ENCODE measurements around the gene GNB1L.
"Not testable (repeated sequence)": the region's sequence is repeated elsewhere in the genome, so short reads cannot be mapped to it uniquely, and the experiment has no call there.

The GNB1L gene

GRCh38 chr22:19800306-19800705 lies 54.4 kb downstream of the GNB1L start:
- Mint-ChIP-seq H3K36me3 (peaks cover 16% of the 10 kb centered on the region), H3K4me3 (no peak overlapping the region), H3K4me1 (no peaks in the 10 kb centered on the region), H3K27ac (no peak overlapping the region), H3K9me3 (no peaks in the 10 kb centered on the region)
- no peak for ATAC-seq
- no peak for DNase-seq (ENCODE audit: low spot score in 2 of 2)

GRCh38 chr22:19799322-19800190 lies 55.1 kb downstream of the GNB1L start:
- no peak for DNase-seq (ENCODE audit: low spot score in 2 of 2)
- Mint-ChIP-seq H3K4me3 (no peak overlapping the region), H3K9me3 (no peaks in the 10 kb centered on the region), H3K4me1 (no peaks in the 10 kb centered on the region), H3K27ac (no peak overlapping the region), H3K36me3 (peaks cover 16% of the 10 kb centered on the region)
- no peak for ATAC-seq

DNA sequence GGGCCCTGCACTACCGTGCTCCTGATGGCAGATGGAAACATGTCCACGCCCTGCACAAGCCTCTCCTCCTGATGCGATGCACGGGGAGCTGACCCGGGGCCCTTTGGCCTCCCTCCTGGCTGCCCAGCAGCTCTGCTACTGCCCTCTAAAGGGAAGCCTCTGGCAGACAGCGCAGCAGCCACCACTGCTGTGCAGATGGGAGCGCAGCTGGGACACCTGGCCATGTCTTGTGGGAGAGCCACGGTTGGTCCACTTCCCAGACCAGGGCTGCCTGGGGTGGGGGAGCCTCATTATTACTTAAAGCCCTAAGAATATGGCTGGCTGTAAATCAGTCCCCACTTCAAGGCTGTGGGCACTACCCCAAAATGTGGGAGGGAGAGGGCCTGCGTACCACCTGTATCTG lies 55.8 kb downstream of the GNB1L start:
- ATAC-seq (no peak), DNase-seq (ENCODE audit: low spot score in 2 of 2) (no peak)
- Mint-ChIP-seq H3K36me3 (peaks cover 22% of the 10 kb centered on the region), H3K4me3 (no peak overlapping the region), H3K4me1 (no peaks in the 10 kb centered on the region), H3K27ac (no peak overlapping the region), H3K9me3 (peaks cover 3% of the 10 kb centered on the region)

DNA sequence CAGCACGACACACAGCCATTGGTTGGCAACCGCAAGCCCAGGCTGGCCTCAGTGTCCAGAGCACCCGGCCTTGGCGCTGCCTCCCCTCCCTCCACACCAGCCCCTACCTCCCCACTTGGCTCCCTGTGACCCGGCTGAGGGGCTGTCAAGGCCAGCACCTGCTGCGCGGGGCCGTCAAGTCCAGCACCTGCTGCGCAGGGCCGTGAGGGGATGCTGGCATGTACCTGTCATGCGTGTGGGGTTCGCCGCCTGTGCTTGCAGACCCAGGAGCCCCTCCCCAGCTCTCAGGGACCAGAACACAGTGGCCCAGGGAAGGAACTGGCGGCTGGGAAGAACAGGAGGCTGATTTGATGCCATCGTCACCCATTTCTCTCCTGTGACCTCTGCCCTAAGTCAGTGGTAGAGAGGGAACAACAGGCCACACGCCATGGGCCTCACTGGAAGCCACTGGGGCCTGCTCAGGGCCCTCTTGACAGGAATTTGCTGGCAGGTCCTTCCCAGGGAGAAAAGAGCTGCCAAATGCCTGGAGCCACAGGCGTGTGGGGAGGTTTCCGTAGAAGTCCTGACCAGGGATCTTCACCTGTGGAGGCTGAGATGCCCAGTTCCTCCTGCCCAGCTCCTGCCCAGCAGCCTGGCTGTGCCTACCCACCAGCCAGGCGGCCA lies 56.5 kb downstream of the GNB1L start:
- no peak overlapping the region for H3K27ac Mint-ChIP-seq
- DNase-seq (ENCODE audit: low spot score in 2 of 2), result no peak
- H3K9me3 Mint-ChIP-seq, result peaks cover 6% of the 10 kb centered on the region
- no peak overlapping the region for H3K4me3 Mint-ChIP-seq
- no peak for ATAC-seq
- H3K36me3 Mint-ChIP-seq, result peaks cover 22% of the 10 kb centered on the region
- H3K4me1 Mint-ChIP-seq, result no peaks in the 10 kb centered on the region

DNA sequence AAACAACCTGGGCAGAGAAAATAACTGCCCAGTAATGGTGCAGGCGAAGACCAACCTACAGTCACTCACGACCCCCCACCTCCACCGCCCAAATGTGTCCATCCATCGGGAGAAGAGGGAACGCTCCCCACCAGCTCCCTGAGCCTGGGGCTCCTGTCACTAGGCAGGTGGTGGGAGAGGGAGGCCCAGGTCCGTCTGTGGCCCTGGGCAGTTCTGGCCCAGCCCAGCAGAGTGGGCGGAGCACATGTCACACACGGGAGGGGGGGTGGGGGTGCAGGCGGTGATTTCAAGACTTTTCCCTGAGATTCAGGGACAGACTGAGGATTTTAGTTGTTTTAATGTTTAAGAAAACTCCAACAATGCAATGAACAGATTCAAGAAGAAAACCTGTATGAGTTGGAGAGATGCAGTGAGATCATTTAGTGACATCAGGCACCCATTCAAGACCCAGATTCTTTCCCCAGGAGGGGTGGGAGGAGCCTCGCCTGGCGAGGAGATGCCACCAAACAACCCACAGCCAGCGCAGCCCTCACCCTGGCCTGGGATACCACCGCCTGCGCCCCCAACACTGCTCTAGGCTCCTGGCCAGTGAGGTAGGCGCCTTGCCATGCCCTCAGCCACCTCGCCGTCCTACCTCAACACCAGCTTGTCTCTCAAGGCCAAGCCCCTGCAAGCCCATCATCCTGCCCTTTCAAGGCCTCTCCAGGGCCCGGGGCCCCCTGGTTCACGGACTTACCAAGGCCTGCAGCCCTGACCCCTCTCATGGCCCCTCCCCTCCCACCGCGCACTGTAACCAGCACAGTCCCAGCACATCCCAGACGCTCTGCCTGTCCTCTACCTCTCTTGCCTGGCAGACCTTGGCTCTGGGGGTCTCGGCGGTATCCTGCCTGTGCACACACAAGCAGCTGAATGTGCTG lies 57.3 kb downstream of the GNB1L start:
- H3K4me3 Mint-ChIP-seq, result no peak overlapping the region
- no peak overlapping the region for H3K27ac Mint-ChIP-seq
- H3K9me3 Mint-ChIP-seq, result peaks cover 7% of the 10 kb centered on the region
- peaks cover 14% of the 10 kb centered on the region for H3K36me3 Mint-ChIP-seq
- ATAC-seq (no peak), DNase-seq (ENCODE audit: low spot score in 2 of 2) (no peak)
- no peaks in the 10 kb centered on the region for H3K4me1 Mint-ChIP-seq

DNA sequence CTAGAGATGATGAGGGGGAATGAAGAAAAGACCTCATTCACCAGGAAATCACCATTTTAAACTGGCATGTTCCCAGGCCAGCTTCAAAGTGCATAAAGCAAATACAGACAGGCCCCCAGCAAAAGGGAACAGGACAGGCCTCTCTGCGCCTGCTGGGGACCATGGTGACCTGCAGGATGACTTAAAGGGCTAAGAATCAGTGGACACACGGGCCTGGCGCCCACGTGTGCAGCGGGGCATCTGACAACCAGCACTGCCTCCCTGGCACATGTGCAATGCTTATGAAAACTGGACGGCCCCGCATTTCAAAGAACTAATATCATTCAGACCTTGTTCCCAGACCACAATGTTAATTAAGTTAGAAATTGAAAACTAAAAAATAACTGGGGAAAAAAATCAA lies 58.5 kb downstream of the GNB1L start:
- peaks cover 7% of the 10 kb centered on the region for H3K9me3 Mint-ChIP-seq
- H3K4me1 Mint-ChIP-seq, result no peaks in the 10 kb centered on the region
- ATAC-seq (no peak), DNase-seq (ENCODE audit: low spot score in 2 of 2) (no peak)
- H3K4me3 Mint-ChIP-seq, result no peak overlapping the region
- H3K27ac Mint-ChIP-seq, result no peak overlapping the region
- H3K36me3 Mint-ChIP-seq, result peaks cover 12% of the 10 kb centered on the region

GRCh38 chr22:19795617-19796008 lies 59.1 kb downstream of the GNB1L start:
- no peak for DNase-seq (ENCODE audit: low spot score in 2 of 2)
- no peak overlapping the region for H3K4me3 Mint-ChIP-seq
- H3K4me1 Mint-ChIP-seq, result no peaks in the 10 kb centered on the region
- ATAC-seq, result no peak
- no peak overlapping the region for H3K27ac Mint-ChIP-seq
- peaks cover 12% of the 10 kb centered on the region for H3K36me3 Mint-ChIP-seq
- peaks cover 7% of the 10 kb centered on the region for H3K9me3 Mint-ChIP-seq

DNA sequence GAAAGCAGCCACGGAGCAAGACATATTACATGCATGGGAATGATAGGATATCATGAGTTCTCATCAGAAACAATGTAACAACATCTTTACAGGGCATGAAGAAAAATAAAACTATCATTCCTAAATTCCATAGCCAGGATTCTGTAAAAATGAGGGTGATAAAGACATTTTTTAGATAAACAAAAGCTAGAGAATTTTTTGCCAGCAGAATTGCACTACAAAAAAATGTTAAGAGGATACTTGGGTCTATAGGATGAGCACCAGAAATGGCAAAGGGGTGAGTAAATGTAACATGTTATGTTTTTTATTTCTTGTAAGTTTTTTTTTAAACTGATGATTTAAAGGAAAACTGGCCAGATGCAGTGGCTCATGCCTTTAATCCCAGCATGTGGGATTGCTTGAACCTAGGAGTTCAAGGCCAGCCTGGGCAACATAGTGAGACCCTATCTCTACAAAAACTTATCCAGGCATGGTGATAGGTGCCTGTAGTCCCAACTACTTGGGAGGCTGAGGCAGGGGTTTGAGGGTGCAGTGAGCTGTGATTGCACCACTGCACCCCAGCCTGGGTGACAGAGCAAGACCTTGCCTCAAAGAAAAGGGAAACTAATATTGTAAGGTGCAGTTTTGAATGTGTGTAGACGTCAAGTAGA lies 60.9 kb downstream of the GNB1L start:
- H3K4me3 Mint-ChIP-seq, result no peak overlapping the region
- peaks cover 12% of the 10 kb centered on the region for H3K36me3 Mint-ChIP-seq
- no peaks in the 10 kb centered on the region for H3K4me1 Mint-ChIP-seq
- H3K27ac Mint-ChIP-seq, result no peak overlapping the region
- ATAC-seq, result no peak
- H3K9me3 Mint-ChIP-seq, result peaks cover 7% of the 10 kb centered on the region
- DNase-seq (ENCODE audit: low spot score in 2 of 2), result no peak

DNA sequence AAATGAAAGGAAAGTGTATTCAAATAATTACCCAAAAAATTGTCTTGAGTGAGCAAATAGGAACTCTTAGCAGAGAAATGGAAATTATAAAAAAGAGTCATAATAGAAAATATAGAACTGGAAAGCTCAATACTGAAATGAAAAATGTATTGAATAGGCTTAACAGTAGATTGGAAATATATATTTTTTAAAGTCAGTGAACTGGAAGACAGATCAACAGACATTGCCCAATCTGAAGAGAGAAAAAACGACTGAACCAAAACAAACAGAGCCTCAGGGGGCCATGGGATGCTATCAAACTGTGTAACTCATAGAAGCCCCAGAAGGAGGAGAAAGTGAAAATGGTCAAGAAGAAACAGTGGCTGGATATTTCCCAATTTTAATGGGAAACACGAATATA lies 61.5 kb downstream of the GNB1L start:
- Mint-ChIP-seq H3K27ac (no peak overlapping the region), H3K4me3 (no peak overlapping the region), H3K4me1 (no peaks in the 10 kb centered on the region), H3K36me3 (peaks cover 12% of the 10 kb centered on the region), H3K9me3 (peaks cover 7% of the 10 kb centered on the region)
- DNase-seq (ENCODE audit: low spot score in 2 of 2) (no peak), ATAC-seq (no peak)

DNA sequence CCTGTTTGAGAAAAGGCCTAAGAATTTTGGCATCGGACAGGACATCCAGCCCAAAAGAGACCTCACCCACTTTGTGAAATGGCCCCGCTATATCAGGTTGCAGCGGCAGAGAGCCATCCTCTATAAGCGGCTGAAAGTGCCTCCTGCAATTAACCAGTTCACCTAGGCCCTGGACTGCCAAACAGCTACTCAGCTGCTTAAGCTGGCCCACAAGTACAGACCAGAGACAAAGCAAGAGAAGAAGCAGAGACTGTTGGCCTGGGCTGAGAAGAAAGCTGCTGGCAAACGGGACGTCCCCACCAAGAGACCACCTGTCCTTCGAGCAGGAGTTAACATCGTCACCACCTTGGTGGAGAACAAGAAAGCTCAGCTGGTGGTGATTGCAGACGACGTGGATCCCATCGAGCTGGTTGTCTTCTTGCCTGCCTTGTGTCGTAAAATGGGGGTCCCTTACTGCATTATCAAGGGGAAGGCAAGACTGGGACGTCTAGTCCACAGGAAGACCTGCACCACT lies 62.2 kb downstream of the GNB1L start:
- not testable (repeated sequence) for H3K27ac Mint-ChIP-seq; H3K36me3 Mint-ChIP-seq; H3K9me3 Mint-ChIP-seq; H3K4me1 Mint-ChIP-seq; H3K4me3 Mint-ChIP-seq; DNase-seq (ENCODE audit: low spot score in 2 of 2); ATAC-seq

- Mint-ChIP-seq H3K27ac (no peak overlapping the region), H3K9me3 (peaks cover 7% of the 10 kb centered on the region), H3K4me1 (no peaks in the 10 kb centered on the region), H3K36me3 (peaks cover 6% of the 10 kb centered on the region), H3K4me3 (no peak overlapping the region)
- ATAC-seq (no peak), DNase-seq (ENCODE audit: low spot score in 2 of 2) (no peak)
These were observed 62.8 kb downstream of the GNB1L start for GRCh38 chr22:19791894-19792293.

DNA sequence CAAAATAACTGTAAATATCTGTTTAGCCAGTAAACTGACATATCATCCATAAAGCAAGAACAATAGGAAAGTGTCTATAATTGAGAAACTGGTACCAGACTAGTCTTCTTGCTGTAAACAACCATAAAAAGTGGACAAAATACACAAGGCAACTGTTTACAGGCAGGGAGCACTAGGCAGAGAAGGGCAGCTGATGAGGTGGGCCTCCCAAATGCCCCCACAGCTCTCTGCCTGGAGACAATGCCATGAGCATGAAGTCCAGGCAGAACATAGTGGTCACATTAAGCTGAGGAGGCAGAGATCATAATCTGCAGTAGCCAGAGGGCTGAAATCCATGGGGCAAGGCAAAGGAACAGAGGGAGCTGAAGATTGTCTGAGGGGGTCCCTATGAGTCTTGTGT lies 63.4 kb downstream of the GNB1L start:
- Mint-ChIP-seq H3K36me3 (peaks cover 6% of the 10 kb centered on the region), H3K4me3 (no peak overlapping the region), H3K27ac (no peak overlapping the region), H3K9me3 (peaks cover 7% of the 10 kb centered on the region), H3K4me1 (no peaks in the 10 kb centered on the region)
- ATAC-seq (no peak), DNase-seq (ENCODE audit: low spot score in 2 of 2) (no peak)

DNA sequence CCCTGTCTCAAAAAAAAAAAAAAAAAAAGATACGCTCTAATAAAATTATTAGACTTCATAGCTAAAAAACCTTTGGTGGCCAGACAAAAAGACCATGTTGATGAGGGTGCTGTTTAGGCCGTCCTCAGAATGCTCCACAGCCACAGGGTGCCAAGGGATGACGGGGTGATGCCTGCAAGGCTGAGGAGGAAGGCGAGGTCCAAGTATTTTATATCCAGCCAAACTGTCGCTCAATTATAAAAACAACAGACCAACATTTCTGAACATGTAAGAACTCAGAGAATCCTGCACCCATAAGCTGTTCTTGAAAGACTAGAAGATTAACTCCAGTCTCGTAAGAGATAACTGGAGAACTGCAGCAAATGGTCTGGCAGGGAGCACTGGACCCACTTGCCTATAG lies 64.8 kb downstream of the GNB1L start:
- Mint-ChIP-seq H3K4me1 (no peaks in the 10 kb centered on the region), H3K27ac (no peak overlapping the region)
- no peak for DNase-seq (ENCODE audit: low spot score in 2 of 2)

GRCh38 chr22:19789406-19789805 lies 65.3 kb downstream of the GNB1L start:
- Mint-ChIP-seq H3K36me3 (peaks cover 5% of the 10 kb centered on the region), H3K4me1 (no peaks in the 10 kb centered on the region), H3K4me3 (no peak overlapping the region), H3K9me3 (peaks cover 7% of the 10 kb centered on the region), H3K27ac (no peak overlapping the region)
- no peak for DNase-seq (ENCODE audit: low spot score in 2 of 2)
- no peak for ATAC-seq

More for the DNA sequence above, 64.8 kb downstream of the GNB1L start:
- Mint-ChIP-seq H3K36me3 (peaks cover 6% of the 10 kb centered on the region), H3K4me3 (no peak overlapping the region), H3K9me3 (peaks cover 7% of the 10 kb centered on the region)
- no peak for ATAC-seq
